Smooth muscle cell (in vitro differentiated cells): Measurements from ENCODE around the gene PDIA6. TPM values are rescaled to one million over a fixed set of nuclear protein-coding genes. Genes with fewer than 3 reads are reported as not detected.

Experiments
- DNase-seq: peaks from one replicate; lab custom pipeline; 2025; ENCODE audit not compliant: unreplicated experiment; lab: John Stamatoyannopoulos, UW
- H2AFZ ChIP-seq: fragments of 200-600 bp; sonication (generic); 2 replicates; pipeline ENCODE4 v1.6.0; 2016; ENCODE audit warnings: antibody characterized with exemption, low read depth, mild to moderate bottlenecking
- H3F3A ChIP-seq: fragments of 200-600 bp; sonication (generic); 2 replicates; pipeline ENCODE4 v1.6.0; 2017; ENCODE audit warnings: antibody characterized with exemption, low read depth
- H3K27ac ChIP-seq: fragments of 200-600 bp; sonication (generic); 2 replicates; pipeline ENCODE4 v1.5.1; 2016; ENCODE audit warnings: low read depth, mild to moderate bottlenecking
- H3K27me3 ChIP-seq: fragments of 200-600 bp; sonication (generic); 2 replicates; pipeline ENCODE4 v1.6.1; 2016; ENCODE audit warnings: low read depth, mild to moderate bottlenecking
- H3K36me3 ChIP-seq: fragments of 200-600 bp; sonication (generic); 2 replicates; pipeline ENCODE4 v1.5.1; 2016; ENCODE audit warnings: low read depth
- H3K4me1 ChIP-seq: fragments of 200-600 bp; sonication (generic); 2 replicates; pipeline ENCODE4 v1.5.1; 2016; ENCODE audit warnings: low read depth
- H3K4me2 ChIP-seq: fragments of 200-600 bp; sonication (generic); 2 replicates; pipeline ENCODE4 v1.6.0; 2016; ENCODE audit warnings: mild to moderate bottlenecking
- H3K4me3 ChIP-seq: fragments of 200-600 bp; sonication (generic); 2 replicates; pipeline ENCODE4 v1.5.1; 2016; ENCODE audit warnings: mild to moderate bottlenecking
- H3K79me2 ChIP-seq: fragments of 200-600 bp; sonication (generic); 2 replicates; pipeline ENCODE4 v1.6.0; 2016; ENCODE audit warnings: low read depth, mild to moderate bottlenecking
- H3K9ac ChIP-seq: fragments of 200-600 bp; sonication (generic); 2 replicates; pipeline ENCODE4 v1.6.0; 2016; ENCODE audit warnings: low read depth
- H3K9me3 ChIP-seq: fragments of 200-600 bp; sonication (generic); replicated peaks from 2 replicates; pipeline ENCODE4 v1.5.1; 2016; ENCODE audit warnings: low read depth
- H4K20me1 ChIP-seq: fragments of 200-600 bp; sonication (generic); 2 replicates; pipeline ENCODE4 v1.6.0; 2016; ENCODE audit warnings: low read depth
- CTCF ChIP-seq: fragments of 200-600 bp; sonication (generic); IDR thresholded peaks from 2 replicates; pipeline ENCODE4 v1.5.1; 2017; ENCODE audit warnings: borderline replicate concordance, mild to moderate bottlenecking, antibody characterized with exemption; ENCODE audit not compliant: insufficient read depth, poor library complexity, severe bottlenecking
- WGBS: methylation state at CpG from one replicate; pipeline ENCODE4 v1.1.7; 2016; ENCODE audit warnings: low lambda C conversion rate; 5-methylcytosine and 5-hydroxymethylcytosine counted together
- polyA plus RNA-seq: library from polyadenylated mRNA; unstranded; fragments of >200 nt; fragmentation: Nextera tagmentation; extraction: Ambion mirVana; gene quantifications from 2 replicates; pipeline ENCODE4 v1.2.1, GENCODE V29; 2016
- total RNA-seq: library from RNA; depleted of rRNA; stranded (reverse); fragments of >200 nt; gene quantifications from 2 replicates; pipeline ENCODE4 v1.2.3, GENCODE V29; 2014

PDIA6 gene
- total and polyA plus RNA-seq, 2 experiments from 2014 or later, result 360 to 671 TPM

- Histone ChIP-seq H3K4me1 (no peaks in the 10 kb centered on the region), H3K79me2 (no peaks in the 10 kb centered on the region), H3K9ac (no peak overlapping the region), H3K4me3 (no peak overlapping the region), H4K20me1 (no peaks in the 10 kb centered on the region), H3K36me3 (no peaks in the 10 kb centered on the region), H3K27me3 (no peaks in the 10 kb centered on the region), H3F3A (no peaks in the 10 kb centered on the region), H3K9me3 (no peaks in the 10 kb centered on the region), H3K27ac (no peak overlapping the region), H2AFZ (no peak overlapping the region), H3K4me2 (no peak overlapping the region)
- no peak for TF ChIP-seq CTCF
- DNase-seq, result no peak
- WGBS, result 90% methylated on average over 22 of the region's 22 CpGs
Observed at GRCh38 chr2:10770956-10771750, 41.4 kb downstream of the PDIA6 start.

- DNase-seq, result no peak
- Histone ChIP-seq H3K4me2 (no peak overlapping the region), H3K79me2 (no peaks in the 10 kb centered on the region), H3K27me3 (no peaks in the 10 kb centered on the region), H3K4me3 (no peak overlapping the region), H3K36me3 (no peaks in the 10 kb centered on the region), H2AFZ (no peak overlapping the region), H3K9ac (no peak overlapping the region), H3K27ac (no peak overlapping the region), H3K4me1 (no peaks in the 10 kb centered on the region), H3K9me3 (no peaks in the 10 kb centered on the region), H3F3A (no peaks in the 10 kb centered on the region), H4K20me1 (no peaks in the 10 kb centered on the region)
- no peak for TF ChIP-seq CTCF
- 85% methylated on average over 16 of the region's 16 CpGs for whole genome bisulfite sequencing
Observed at GRCh38 chr2:10768063-10768507, 44.5 kb downstream of the PDIA6 start.

- H3K27me3 ChIP-seq, result no peaks in the 10 kb centered on the region
Observed at GRCh38 chr2:10765914-10766313, 46.7 kb downstream of the PDIA6 start.

More at GRCh38 chr2:10765914-10766313, 46.7 kb downstream of the PDIA6 start:
- Histone ChIP-seq H3K79me2 (no peaks in the 10 kb centered on the region), H3K4me2 (no peak overlapping the region), H2AFZ (no peak overlapping the region), H4K20me1 (no peaks in the 10 kb centered on the region), H3K9me3 (no peaks in the 10 kb centered on the region), H3F3A (no peaks in the 10 kb centered on the region), H3K9ac (no peak overlapping the region), H3K4me3 (no peak overlapping the region), H3K36me3 (no peaks in the 10 kb centered on the region), H3K4me1 (no peaks in the 10 kb centered on the region), H3K27ac (no peak overlapping the region)
- DNase-seq, result no peak
- no peak for TF ChIP-seq CTCF
- 95% methylated on average over 12 of the region's 12 CpGs for WGBS
